DOHH2 (cell line): ENCODE measurements around the gene RBM20.

ENCODE experiments used
- H3F3A ChIP-seq: fragments of 200-600 bp; sonication (generic), shearing (Covaris generic); 2 replicates; pipeline ENCODE4 v1.6.0; 2016; ENCODE audit warnings: antibody characterized with exemption, mild to moderate bottlenecking; ENCODE audit not compliant: control insufficient read depth, insufficient read depth
- H3K27ac ChIP-seq: fragments of 200-600 bp; sonication (generic); 2 replicates; pipeline ENCODE4 v1.5.1; 2014; ENCODE audit warnings: low read depth, mild to moderate bottlenecking, low read length, moderate library complexity
- H3K27me3 ChIP-seq: fragments of 200-600 bp; sonication (generic); 2 replicates; pipeline ENCODE4 v1.6.1; 2014; ENCODE audit warnings: mild to moderate bottlenecking, low read length, mixed read lengths; ENCODE audit not compliant: control insufficient read depth
- H3K36me3 ChIP-seq: fragments of 200-600 bp; sonication (generic); 2 replicates; pipeline ENCODE4 v1.6.1; 2014; ENCODE audit warnings: mild to moderate bottlenecking, low read length, moderate library complexity, mixed read lengths; ENCODE audit not compliant: control insufficient read depth
- H3K4me1 ChIP-seq: fragments of 200-600 bp; sonication (generic); 2 replicates; pipeline ENCODE4 v1.6.1; 2014; ENCODE audit warnings: mild to moderate bottlenecking, low read length, mixed read lengths; ENCODE audit not compliant: control insufficient read depth
- H3K4me2 ChIP-seq: fragments of 200-600 bp; sonication (generic); 2 replicates; pipeline ENCODE4 v1.6.0; 2014; ENCODE audit warnings: mild to moderate bottlenecking, low read length, moderate library complexity
- H3K4me3 ChIP-seq: fragments of 200-600 bp; sonication (generic); 2 replicates; pipeline ENCODE4 v1.5.1; 2014; ENCODE audit warnings: mild to moderate bottlenecking, low read length, mixed read lengths
- H3K79me2 ChIP-seq: fragments of 200-600 bp; sonication (generic); 2 replicates; pipeline ENCODE4 v1.6.1; 2014; ENCODE audit warnings: mild to moderate bottlenecking, low read length, mixed read lengths; ENCODE audit not compliant: control insufficient read depth
- H3K9me2 ChIP-seq: fragments of 200-600 bp; sonication (generic); replicated peaks from 2 replicates; pipeline ENCODE4 v1.6.1; 2014; ENCODE audit warnings: mild to moderate bottlenecking, low read length, mixed read lengths; ENCODE audit not compliant: control insufficient read depth
- H3K9me3 ChIP-seq: fragments of 200-600 bp; sonication (generic); 2 replicates; pipeline ENCODE4 v1.6.1; 2014; ENCODE audit warnings: antibody characterized with exemption, low read length, mixed read lengths; ENCODE audit not compliant: control insufficient read depth, insufficient read depth
- H4K20me1 ChIP-seq: fragments of 200-600 bp; sonication (generic); 2 replicates; pipeline ENCODE4 v1.6.0; 2014; ENCODE audit warnings: low read depth, mild to moderate bottlenecking, antibody characterized with exemption, low read length, moderate library complexity; ENCODE audit not compliant: control insufficient read depth, insufficient read depth
- CTCF ChIP-seq: fragments of 200-600 bp; sonication (generic); IDR thresholded peaks from one replicate; pipeline ENCODE4 v1.5.1; 2014; ENCODE audit warnings: antibody characterized with exemption, mild to moderate bottlenecking, low read depth, low read length; ENCODE audit not compliant: poor library complexity, severe bottlenecking

Gene RBM20

GRCh38 chr10:110887560-110887959, 243.4 kb downstream of the RBM20 start:
- H3K79me2 ChIP-seq: no peaks in the 10 kb centered on the region
- H3K27me3 ChIP-seq: no peaks in the 10 kb centered on the region
- H4K20me1 ChIP-seq: no peaks in the 10 kb centered on the region
- no peak overlapping the region for H3K4me2 ChIP-seq
- no peaks in the 10 kb centered on the region for H3K9me3 ChIP-seq
- peaks cover 77% of the 10 kb centered on the region for H3K36me3 ChIP-seq
- no peaks in the 10 kb centered on the region for H3K4me1 ChIP-seq
- TF ChIP-seq CTCF: no peak
- no peak overlapping the region for H3K4me3 ChIP-seq
- no peaks in the 10 kb centered on the region for H3K9me2 ChIP-seq
- no peak overlapping the region for H3K27ac ChIP-seq
- H3F3A ChIP-seq: peaks cover 12% of the 10 kb centered on the region; the same call in 1 of the 2 replicates
